ENCODE measurements around the gene MACROD2. TPM values are rescaled to one million over a fixed set of nuclear protein-coding genes. Genes with fewer than 3 reads are reported as not detected.

MACROD2 gene
- total RNA-seq, 5 donors from 2014 or later (not counting 1 experiment from before 2014, with no cell fraction given) = 0.23 to 1.3 (median 0.51) TPM; not detected in 2

DNA sequence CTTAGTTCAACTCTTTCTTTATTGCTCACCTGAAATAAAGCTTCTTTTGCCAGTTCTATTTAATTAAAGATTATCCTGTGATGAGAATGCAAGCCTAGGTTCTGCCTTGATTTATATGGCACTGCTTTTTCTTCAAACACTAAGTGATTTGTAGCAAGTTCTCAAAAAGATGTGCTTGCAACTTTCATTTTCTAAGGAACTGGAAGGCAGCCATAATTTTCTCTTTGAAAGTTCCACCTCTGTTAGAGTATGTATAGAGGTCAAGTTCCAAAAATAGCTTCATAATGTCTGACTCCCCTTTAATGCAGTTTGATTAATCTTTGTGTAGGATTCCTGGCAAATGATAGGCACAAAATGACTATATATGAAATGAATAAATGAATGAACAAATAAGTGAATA lies 870.4 kb downstream of the MACROD2 start:
- DNase-seq = no peak
- ATAC-seq (replicated peaks in 1 of 4) = no peak
- Mint-ChIP-seq H3K4me3 (no peak overlapping the region), H3K27ac (no peak overlapping the region), H3K9me3 (peaks cover 0 to 10% (median 6%) of the 10 kb centered on the region in 3 donors), H3K36me3 (no peaks in the 10 kb centered on the region), H3K4me1 (no peaks in the 10 kb centered on the region), H3K27me3 (no peaks in the 10 kb centered on the region)
- ChIA-PET POLR2A (no interaction called here), CTCF (no interaction called here)
- Histone ChIP-seq H3K4me3 (ENCODE audit: control insufficient read depth in 1 of 2, extremely low read depth in 1 of 2, low read length in 1 of 2) (no peak overlapping the region), H3K9me3 (no peaks in the 10 kb centered on the region), H3K27me3 (replicated peaks in 1 of 2; ENCODE audit: control insufficient read depth in 2 of 2, extremely low read depth in 1 of 2, insufficient read depth in 2 of 2, low read length in 1 of 2) (no peaks in the 10 kb centered on the region), H3K4me1 (ENCODE audit: control insufficient read depth in 1 of 2, extremely low read depth in 1 of 2, insufficient read depth in 2 of 2, low read length in 2 of 2) (no peaks in the 10 kb centered on the region), H3K27ac (ENCODE audit: low read length) (no peak overlapping the region), H3K36me3 (ENCODE audit: control insufficient read depth in 2 of 2, extremely low read depth in 1 of 2, insufficient read depth in 1 of 2, low read length in 1 of 2) (no peaks in the 10 kb centered on the region)

DNA sequence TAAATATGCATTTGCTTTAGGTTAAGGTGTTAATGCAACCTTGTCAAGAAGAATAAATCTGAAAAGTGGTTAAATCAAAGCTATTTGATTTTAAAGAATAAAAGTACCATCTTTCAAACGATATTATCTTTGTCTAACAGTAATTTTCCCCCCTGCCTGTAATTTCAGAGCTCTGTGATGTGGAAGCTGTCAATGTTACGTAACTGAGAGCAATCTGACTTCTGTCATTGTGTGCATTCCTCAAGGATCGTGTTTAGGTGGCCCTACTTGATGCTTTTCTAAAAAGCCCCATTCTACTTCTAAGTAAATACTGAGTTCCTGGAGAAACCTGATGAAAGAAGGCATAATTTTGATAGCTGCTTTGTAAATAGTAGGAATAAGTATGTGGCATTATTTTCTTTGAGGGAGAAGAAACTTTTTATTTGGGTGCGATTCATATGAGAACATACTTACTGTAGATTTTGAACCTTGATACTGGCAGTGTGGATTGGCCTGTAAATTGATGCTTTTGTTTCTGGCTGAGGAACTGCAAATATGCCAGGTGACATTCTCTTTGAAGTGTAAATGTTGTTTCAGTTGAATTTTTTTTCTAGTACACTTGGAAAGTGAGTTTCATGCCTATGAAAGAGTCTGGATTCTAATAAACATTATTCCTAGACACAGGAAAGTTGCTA lies 871.7 kb downstream of the MACROD2 start:
- Histone ChIP-seq H3K9me3 (no peaks in the 10 kb centered on the region), H3K4me3 (ENCODE audit: control insufficient read depth in 1 of 2, extremely low read depth in 1 of 2, low read length in 1 of 2) (no peak overlapping the region), H3K36me3 (ENCODE audit: control insufficient read depth in 2 of 2, extremely low read depth in 1 of 2, insufficient read depth in 1 of 2, low read length in 1 of 2) (no peaks in the 10 kb centered on the region), H3K4me1 (ENCODE audit: control insufficient read depth in 1 of 2, extremely low read depth in 1 of 2, insufficient read depth in 2 of 2, low read length in 2 of 2) (no peaks in the 10 kb centered on the region), H3K27ac (ENCODE audit: low read length) (no peak overlapping the region), H3K27me3 (replicated peaks in 1 of 2; ENCODE audit: control insufficient read depth in 2 of 2, extremely low read depth in 1 of 2, insufficient read depth in 2 of 2, low read length in 1 of 2) (no peaks in the 10 kb centered on the region)
- Mint-ChIP-seq H3K9me3 (peaks cover 0 to 13% (median 10%) of the 10 kb centered on the region in 3 donors), H3K36me3 (no peaks in the 10 kb centered on the region), H3K27ac (no peak overlapping the region), H3K27me3 (no peaks in the 10 kb centered on the region), H3K4me3 (no peak overlapping the region), H3K4me1 (no peaks in the 10 kb centered on the region)
- ChIA-PET POLR2A (no interaction called here), CTCF (no interaction called here)
- DNase-seq (no peak), ATAC-seq (replicated peaks in 1 of 4) (no peak)
- 69% methylated on average over 2 of the region's 4 CpGs for WGBS (ENCODE audit: insufficient coverage)

DNA sequence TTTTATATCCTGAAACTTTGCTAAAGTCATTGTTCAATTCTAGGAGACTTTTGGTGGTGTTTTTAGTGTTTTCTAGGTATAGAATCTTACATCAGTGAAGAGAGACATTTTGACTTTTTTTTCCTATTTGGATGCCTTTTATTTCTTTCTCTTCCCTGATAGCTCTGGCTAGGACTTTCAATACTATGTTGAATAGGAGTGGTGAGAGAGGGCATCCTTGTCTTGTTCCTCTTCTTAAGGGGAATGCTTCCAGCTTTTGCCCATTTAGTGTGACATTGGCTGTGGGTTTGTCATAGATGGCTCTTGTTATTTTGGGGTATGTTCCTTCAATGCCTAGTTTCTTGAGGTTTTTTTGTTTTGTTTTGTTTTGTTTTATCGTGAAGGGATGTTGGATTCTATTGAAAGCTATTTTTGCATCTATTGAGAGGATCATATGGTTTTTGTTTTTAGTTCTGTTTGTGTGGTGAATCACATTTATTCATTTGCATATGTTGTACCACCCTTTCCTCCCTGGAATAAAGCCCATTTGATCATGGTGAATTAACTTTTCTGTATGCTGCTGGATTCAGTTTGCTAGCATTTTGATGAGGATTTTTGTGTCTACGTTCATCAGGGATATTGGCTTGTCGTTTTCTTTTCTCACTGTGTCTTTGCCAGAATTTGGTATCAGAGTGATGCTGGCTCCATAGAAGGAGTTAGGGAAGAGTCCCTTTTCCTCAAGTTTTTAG lies 882.1 kb downstream of the MACROD2 start:
- no peaks in the 10 kb centered on the region for H3K9me3 ChIP-seq
- H3K4me3 Mint-ChIP-seq = no peak overlapping the region
- no peaks in the 10 kb centered on the region for H3K4me1 ChIP-seq (ENCODE audit: control insufficient read depth in 1 of 2, extremely low read depth in 1 of 2, insufficient read depth in 2 of 2, low read length in 2 of 2)
- peaks cover 4 to 37% (median 5%) of the 10 kb centered on the region in 3 donors for H3K9me3 Mint-ChIP-seq
- H3K27me3 ChIP-seq (replicated peaks in 1 of 2; ENCODE audit: control insufficient read depth in 2 of 2, extremely low read depth in 1 of 2, insufficient read depth in 2 of 2, low read length in 1 of 2) = no peaks in the 10 kb centered on the region
- no peak overlapping the region for H3K27ac Mint-ChIP-seq
- H3K4me1 Mint-ChIP-seq = no peaks in the 10 kb centered on the region
- ChIA-PET CTCF (no interaction called here), POLR2A (no interaction called here)
- H3K4me3 ChIP-seq (ENCODE audit: control insufficient read depth in 1 of 2, extremely low read depth in 1 of 2, low read length in 1 of 2) = no peak overlapping the region
- WGBS (ENCODE audit: insufficient coverage) = no CpG with 5 or more reads among the region's 3 CpGs
- H3K36me3 Mint-ChIP-seq = no peaks in the 10 kb centered on the region
- H3K27me3 Mint-ChIP-seq = no peaks in the 10 kb centered on the region
- no peak for DNase-seq
- no peak overlapping the region for H3K27ac ChIP-seq (ENCODE audit: low read length)
- no peaks in the 10 kb centered on the region for H3K36me3 ChIP-seq (ENCODE audit: control insufficient read depth in 2 of 2, extremely low read depth in 1 of 2, insufficient read depth in 1 of 2, low read length in 1 of 2)
- ATAC-seq (replicated peaks in 1 of 4) = no peak

DNA sequence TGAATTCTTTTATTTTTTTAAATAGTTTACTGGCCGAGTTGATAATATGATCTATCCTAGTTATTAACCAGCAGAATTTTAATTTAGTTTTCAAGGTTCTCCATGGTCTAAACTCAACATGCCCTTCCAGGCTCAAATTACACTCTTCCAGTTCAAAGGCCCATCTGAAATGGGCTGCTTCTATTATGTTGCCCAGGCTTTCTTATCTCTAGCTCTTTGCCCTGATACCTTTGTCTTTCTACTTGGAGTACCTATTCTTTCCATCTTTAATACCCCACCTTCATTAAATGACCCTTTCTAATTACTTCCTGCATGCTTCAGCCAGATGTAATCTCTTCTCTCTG lies 883.3 kb downstream of the MACROD2 start:
- no peaks in the 10 kb centered on the region for H3K36me3 Mint-ChIP-seq
- H3K36me3 ChIP-seq (ENCODE audit: control insufficient read depth in 2 of 2, extremely low read depth in 1 of 2, insufficient read depth in 1 of 2, low read length in 1 of 2) = no peaks in the 10 kb centered on the region
- ChIA-PET CTCF (no interaction called here), POLR2A (no interaction called here)
- H3K27ac Mint-ChIP-seq = no peak overlapping the region
- peaks cover 4 to 32% (median 5%) of the 10 kb centered on the region in 3 donors for H3K9me3 Mint-ChIP-seq
- H3K27me3 ChIP-seq (replicated peaks in 1 of 2; ENCODE audit: control insufficient read depth in 2 of 2, extremely low read depth in 1 of 2, insufficient read depth in 2 of 2, low read length in 1 of 2) = no peaks in the 10 kb centered on the region
- no peak overlapping the region for H3K4me3 ChIP-seq (ENCODE audit: control insufficient read depth in 1 of 2, extremely low read depth in 1 of 2, low read length in 1 of 2)
- no peaks in the 10 kb centered on the region for H3K9me3 ChIP-seq
- H3K27me3 Mint-ChIP-seq = no peaks in the 10 kb centered on the region
- H3K4me1 ChIP-seq (ENCODE audit: control insufficient read depth in 1 of 2, extremely low read depth in 1 of 2, insufficient read depth in 2 of 2, low read length in 2 of 2) = no peaks in the 10 kb centered on the region
- no peak for DNase-seq
- H3K4me3 Mint-ChIP-seq = no peak overlapping the region
- WGBS (ENCODE audit: insufficient coverage) = no CpG with 5 or more reads among the region's 1 CpG
- no peak overlapping the region for H3K27ac ChIP-seq (ENCODE audit: low read length)
- no peaks in the 10 kb centered on the region for H3K4me1 Mint-ChIP-seq
- no peak for ATAC-seq (replicated peaks in 1 of 4)

DNA sequence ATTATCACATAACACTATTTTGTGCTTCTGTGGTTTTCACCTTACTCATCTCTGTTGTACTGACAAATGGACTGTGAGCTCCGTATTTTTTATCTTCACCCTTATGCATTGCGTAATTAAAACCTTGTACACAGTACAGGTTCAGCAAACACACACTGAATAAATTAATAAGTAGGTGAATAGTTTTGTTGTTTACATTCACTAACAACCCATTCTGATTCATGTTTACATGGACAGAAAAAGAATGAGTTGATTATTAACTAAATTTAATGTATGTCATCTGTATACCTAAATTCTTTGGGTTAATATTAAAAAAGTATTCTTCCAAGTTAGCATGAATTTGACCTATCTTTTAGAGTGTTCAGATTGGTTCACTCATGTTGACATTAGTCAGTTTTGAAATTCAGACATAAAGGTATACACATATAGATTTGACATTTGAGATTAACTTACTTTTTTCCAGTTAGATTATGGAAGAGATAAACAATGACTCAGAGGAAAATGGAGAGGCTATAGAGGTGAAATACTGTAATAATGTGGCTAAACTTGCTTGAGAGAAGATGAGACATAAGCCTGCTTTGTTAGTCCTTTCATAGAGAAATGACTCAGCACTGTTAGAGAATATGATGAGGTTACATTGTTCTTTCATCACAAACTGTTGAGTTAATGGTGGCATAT lies 883.8 kb downstream of the MACROD2 start:
- H3K4me3 Mint-ChIP-seq = no peak overlapping the region
- CTCF ChIA-PET = no interaction called here
- WGBS (ENCODE audit: insufficient coverage) = no CpG with 5 or more reads among the region's 2 CpGs
- Histone ChIP-seq H3K9me3 (no peaks in the 10 kb centered on the region), H3K4me1 (ENCODE audit: control insufficient read depth in 1 of 2, extremely low read depth in 1 of 2, insufficient read depth in 2 of 2, low read length in 2 of 2) (no peaks in the 10 kb centered on the region), H3K27ac (ENCODE audit: low read length) (no peak overlapping the region), H3K36me3 (ENCODE audit: control insufficient read depth in 2 of 2, extremely low read depth in 1 of 2, insufficient read depth in 1 of 2, low read length in 1 of 2) (no peaks in the 10 kb centered on the region), H3K27me3 (replicated peaks in 1 of 2; ENCODE audit: control insufficient read depth in 2 of 2, extremely low read depth in 1 of 2, insufficient read depth in 2 of 2, low read length in 1 of 2) (no peaks in the 10 kb centered on the region), H3K4me3 (ENCODE audit: control insufficient read depth in 1 of 2, extremely low read depth in 1 of 2, low read length in 1 of 2) (no peak overlapping the region)
- no peak for DNase-seq
- peaks cover 4 to 32% (median 5%) of the 10 kb centered on the region in 3 donors for H3K9me3 Mint-ChIP-seq
- no peaks in the 10 kb centered on the region for H3K27me3 Mint-ChIP-seq
- no peak for ATAC-seq (replicated peaks in 1 of 4)
- no peaks in the 10 kb centered on the region for H3K4me1 Mint-ChIP-seq
- POLR2A ChIA-PET = no interaction called here
- H3K36me3 Mint-ChIP-seq = no peaks in the 10 kb centered on the region
- H3K27ac Mint-ChIP-seq = no peak overlapping the region

DNA sequence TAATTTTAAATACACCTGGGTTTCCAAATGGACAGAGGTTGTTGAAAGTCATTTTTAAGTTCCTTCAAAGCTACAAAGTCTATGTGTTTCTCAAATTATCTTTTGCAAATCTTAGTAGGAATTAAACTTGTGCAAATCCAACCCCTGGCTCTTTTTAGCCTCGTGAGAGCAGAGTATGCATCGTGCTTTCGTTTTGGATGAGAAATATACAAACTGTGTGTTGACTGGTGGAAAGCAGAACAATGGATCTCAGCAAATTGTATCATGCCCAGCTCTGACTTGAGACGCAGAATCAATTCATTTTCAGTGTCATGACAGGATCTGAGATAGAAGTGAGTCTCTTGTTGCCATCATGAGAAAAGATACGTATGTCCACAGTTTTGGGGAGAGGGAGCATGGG lies 884.5 kb downstream of the MACROD2 start:
- no peaks in the 10 kb centered on the region for H3K4me1 Mint-ChIP-seq
- Histone ChIP-seq H3K4me1 (ENCODE audit: control insufficient read depth in 1 of 2, extremely low read depth in 1 of 2, insufficient read depth in 2 of 2, low read length in 2 of 2) (no peaks in the 10 kb centered on the region), H3K36me3 (ENCODE audit: control insufficient read depth in 2 of 2, extremely low read depth in 1 of 2, insufficient read depth in 1 of 2, low read length in 1 of 2) (no peaks in the 10 kb centered on the region), H3K27ac (ENCODE audit: low read length) (no peak overlapping the region), H3K27me3 (replicated peaks in 1 of 2; ENCODE audit: control insufficient read depth in 2 of 2, extremely low read depth in 1 of 2, insufficient read depth in 2 of 2, low read length in 1 of 2) (no peaks in the 10 kb centered on the region), H3K4me3 (ENCODE audit: control insufficient read depth in 1 of 2, extremely low read depth in 1 of 2, low read length in 1 of 2) (no peak overlapping the region), H3K9me3 (no peaks in the 10 kb centered on the region)
- H3K27me3 Mint-ChIP-seq = no peaks in the 10 kb centered on the region
- ATAC-seq (replicated peaks in 1 of 4) (no peak), DNase-seq (no peak)
- peaks cover 4 to 32% (median 5%) of the 10 kb centered on the region in 3 donors for H3K9me3 Mint-ChIP-seq
- ChIA-PET POLR2A (no interaction called here), CTCF (no interaction called here)
- H3K4me3 Mint-ChIP-seq = no peak overlapping the region
- H3K27ac Mint-ChIP-seq = no peak overlapping the region
- 91% methylated on average over 4 of the region's 5 CpGs for WGBS (ENCODE audit: insufficient coverage)
- no peaks in the 10 kb centered on the region for H3K36me3 Mint-ChIP-seq

Measured in T-cell (primary cell).